GM12872 (cell line): ENCODE data around the gene NDUFAF2.

Experiments used
- CTCF ChIP-seq: IDR thresholded peaks from 3 replicates; pipeline ENCODE4 v1.5.1; 2011; ENCODE audit warnings: low read depth, mild to moderate bottlenecking, low read length, moderate library complexity; ENCODE audit not compliant: insufficient read depth

The NDUFAF2 gene

GRCh38 chr5:61198606-61199005 is 253.6 kb downstream of the NDUFAF2 start:
- no peak for TF ChIP-seq CTCF

GRCh38 chr5:61200582-61201155 is 255.7 kb downstream of the NDUFAF2 start:
- no peak for TF ChIP-seq CTCF

- no peak for TF ChIP-seq CTCF
These were observed 257.2 kb downstream of the NDUFAF2 start for GRCh38 chr5:61202213-61202612.
